Right lobe of liver (tissue), 6 donors: Measurements from ENCODE around the gene PRR5L. TPM values are rescaled to one million over a fixed set of nuclear protein-coding genes. Genes with fewer than 3 reads are reported as not detected.

Experiments used
- ATAC-seq, 4 donors: fragments of 200-7000 bp; cut with Tn5 transposase; one replicate each; pipeline ENCODE4 v1.9.1; 2020; ENCODE audit warnings: mild to moderate bottlenecking in 4 of 4, moderate library complexity in 4 of 4
- DNase-seq, 3 donors: peaks; one replicate each; pipeline ENCODE4 v3.0.0-alpha.2; 2020
- H3K27ac ChIP-seq, 3 donors: fragments of 200-600 bp; one replicate each; pipeline ENCODE4 v1.8.0; 2022
- H3K27me3 ChIP-seq, 2 donors: fragments of 200-600 bp; one replicate each; pipeline ENCODE4 v1.8.0; 2022
- H3K36me3 ChIP-seq, 4 donors: fragments of 200-600 bp; sonication (generic) in 1 of 4; one replicate each; pipeline versions ENCODE4 v1.5.1 to v1.8.0; 2017 to 2022; ENCODE audit warnings: control low read depth in 1 of 4
- H3K4me1 ChIP-seq, 4 donors: fragments of 200-600 bp; sonication (generic) in 1 of 4; one replicate each; pipeline versions ENCODE4 v1.5.1 to v1.8.0; 2017 to 2022; ENCODE audit warnings: control low read depth in 1 of 4
- H3K4me3 ChIP-seq, 3 donors: fragments of 200-600 bp; one replicate each; pipeline ENCODE4 v1.8.0; 2022
- H3K9me3 ChIP-seq, 4 donors: fragments of 200-600 bp; sonication (generic) in 1 of 4; one replicate each; pipeline versions ENCODE4 v1.5.1 to v1.8.0; 2017 to 2022; ENCODE audit warnings: control low read depth in 1 of 4
- CTCF ChIP-seq, 4 donors: fragments of 200-600 bp in 3 of 4; fragments of 450-650 bp in 1 of 4; IDR thresholded peaks; one replicate each; pipeline versions ENCODE4 v1.5.1 to v1.8.0; 2016 to 2022; ENCODE audit warnings: antibody characterized with exemption in 4 of 4, mild to moderate bottlenecking in 2 of 4
- POLR2A ChIP-seq: fragments of 450-650 bp; IDR thresholded peaks from one replicate; pipeline ENCODE4 v1.6.1; 2017; ENCODE audit warnings: antibody characterized with exemption, mild to moderate bottlenecking
- WGBS: methylation state at CpG from one replicate; pipeline ENCODE4 v1.1.6; 2018; ENCODE audit warnings: low coverage, low lambda C conversion rate; ENCODE audit not compliant: insufficient coverage; ENCODE audit errors: missing lambda C conversion rate; 5-methylcytosine and 5-hydroxymethylcytosine counted together
- intact Hi-C, 2 donors: fragments of 100-400 bp; cut with DNase I; formaldehyde crosslinking; loops; one replicate each; pipeline versions ENCODE4 v1.11.2 to v1.14.1; 2022
- total RNA-seq, 6 experiments: library from RNA; depleted of rRNA in 2 of 6; stranded (reverse); fragments of >200 nt in 2 of 6; fragmentation: NEBNext Ultra II Directional in 3 of 6; extraction: Animal tissue kit (Norgen Biotek cat#: 25700) in 3 of 6; gene quantifications; one replicate each; pipeline versions ENCODE4 v1.1.0 to v1.2.4, GENCODE V29; 2016 to 2023
- donor health status: DM: no; HTN: yes; CAD: no.
- donor health status: DM: no; HTN: no; CAD: no.
- donor health status: DM: no; HTN: no; CAD: no.
- donor health status: DM: no; HTN: yes; CAD: no.
- donor health status: DM: no; HTN: yes; CAD: no.

PRR5L gene
- total RNA-seq, 6 experiments from 2014 or later: 2.2 to 4.5 (median 2.3) TPM

- intact Hi-C loops: no loop called here
- no peaks in the 10 kb centered on the region for H3K4me1 ChIP-seq
- no peak for TF ChIP-seq POLR2A
- no peak for TF ChIP-seq CTCF (IDR thresholded peaks at IDR 0.05)
- no peaks in the 10 kb centered on the region for H3K9me3 ChIP-seq
- no peaks in the 10 kb centered on the region for H3K36me3 ChIP-seq
- H3K27ac ChIP-seq: no peak overlapping the region
- no peak for ATAC-seq
- DNase-seq: no peak
- WGBS: 92% methylated on average over 15 of the region's 18 CpGs
- H3K4me3 ChIP-seq: no peak overlapping the region
- no peaks in the 10 kb centered on the region for H3K27me3 ChIP-seq
Measured at GRCh38 chr11:36454551-36454940, 158.5 kb downstream of the PRR5L start.

GRCh38 chr11:36454941-36455631 is 159.0 kb downstream of the PRR5L start:
- Histone ChIP-seq H3K4me3 (no peak overlapping the region), H3K27me3 (no peaks in the 10 kb centered on the region), H3K9me3 (no peaks in the 10 kb centered on the region), H3K27ac (no peak overlapping the region), H3K36me3 (no peaks in the 10 kb centered on the region), H3K4me1 (no peaks in the 10 kb centered on the region)
- no peak for ATAC-seq
- no peak for TF ChIP-seq CTCF (IDR thresholded peaks at IDR 0.05)
- no peak for TF ChIP-seq POLR2A
- no peak for DNase-seq
- 76% methylated on average over 6 of the region's 17 CpGs for WGBS
- intact Hi-C loops: no loop called here

- Histone ChIP-seq H3K4me1 (no peaks in the 10 kb centered on the region), H3K9me3 (no peaks in the 10 kb centered on the region), H3K27me3 (no peaks in the 10 kb centered on the region), H3K36me3 (no peaks in the 10 kb centered on the region), H3K4me3 (no peak overlapping the region), H3K27ac (no peak overlapping the region)
- no peak for TF ChIP-seq POLR2A
- TF ChIP-seq CTCF (IDR thresholded peaks at IDR 0.05): no peak
- intact Hi-C loops: no loop called here
- ATAC-seq (peak in 3 of 4 donors; percentile 9 to 39 (median 21)), DNase-seq (no peak)
- WGBS: 88% methylated on average over 6 of the region's 11 CpGs
Measured at GRCh38 chr11:36455658-36456111, 159.6 kb downstream of the PRR5L start.

GRCh38 chr11:36456156-36456555 is 160.1 kb downstream of the PRR5L start:
- ATAC-seq: no peak
- no peak overlapping the region for H3K27ac ChIP-seq
- WGBS: 66% methylated on average over 2 of the region's 6 CpGs

More at GRCh38 chr11:36456156-36456555, 160.1 kb downstream of the PRR5L start:
- Histone ChIP-seq H3K27me3 (no peaks in the 10 kb centered on the region), H3K4me1 (no peaks in the 10 kb centered on the region), H3K36me3 (no peaks in the 10 kb centered on the region), H3K9me3 (no peaks in the 10 kb centered on the region), H3K4me3 (no peak overlapping the region)
- intact Hi-C loops: no loop called here
- TF ChIP-seq CTCF (IDR thresholded peaks at IDR 0.05) (no peak), POLR2A (no peak)
- DNase-seq: no peak
